AG09319 (cell line): ENCODE data around the gene GLRX.
"Not testable (repeated sequence)": the region's sequence is repeated elsewhere in the genome, so short reads cannot be mapped to it uniquely, and the experiment has no call there.

Experiments
- DNase-seq: peaks from one replicate; pipeline ENCODE4 v3.0.0-alpha.2; 2010; ENCODE audit warnings: low read depth; ENCODE audit errors: extremely low read depth
- CTCF ChIP-seq: IDR thresholded peaks from 2 replicates; pipeline ENCODE4 v1.5.1; 2011; ENCODE audit warnings: low read depth, mild to moderate bottlenecking, inconsistent platforms, low read length, moderate library complexity

The GLRX gene

GRCh38 chr5:95821110-95822021 is 1.2 kb downstream of the GLRX start:
- TF ChIP-seq CTCF = no peak
- DNase-seq = no peak

DNA sequence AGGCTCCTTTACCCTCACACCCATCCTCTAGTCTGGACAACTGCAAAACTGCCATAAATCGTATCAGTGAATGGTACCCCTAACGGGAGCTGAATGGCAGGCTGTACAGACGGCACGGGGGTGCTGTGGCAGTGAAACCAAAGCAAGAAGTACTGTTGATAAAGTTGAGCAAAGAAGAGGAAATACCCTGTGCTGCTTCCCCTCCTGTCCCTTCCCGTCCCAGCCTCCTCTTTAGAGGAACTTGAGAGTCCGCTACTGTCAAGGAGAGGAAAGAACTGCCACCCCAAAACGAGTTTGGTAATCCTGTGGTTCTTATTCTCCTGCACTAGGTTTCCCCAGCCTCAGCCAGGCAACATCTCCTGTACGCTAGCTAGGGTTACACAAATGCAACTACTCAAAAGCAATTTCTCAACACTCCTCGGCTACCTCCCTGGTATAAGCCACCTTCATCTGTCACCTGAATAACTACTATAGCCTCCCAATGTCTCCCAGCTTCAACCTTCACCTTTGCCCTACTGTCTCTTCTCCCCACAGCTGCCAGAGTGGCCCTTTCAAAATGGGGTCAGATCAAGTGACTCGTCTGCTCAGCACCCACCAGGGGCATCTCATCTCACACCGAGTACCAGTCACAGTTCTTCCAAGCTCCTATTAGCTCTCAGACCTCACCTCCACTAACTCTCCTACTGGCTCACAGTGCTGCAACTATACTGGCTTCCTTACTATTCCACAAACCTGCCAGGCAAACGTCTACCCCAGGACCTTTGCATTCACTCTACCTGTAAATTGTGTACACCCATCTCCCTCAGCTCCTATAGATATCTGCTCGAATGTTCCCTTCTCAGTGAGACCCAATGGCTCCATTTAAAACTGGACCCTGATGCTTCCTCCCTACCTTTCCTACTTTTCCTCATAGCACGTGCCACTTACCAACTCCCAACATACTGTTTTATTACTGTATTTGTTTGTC is 4.1 kb downstream of the GLRX start:
- no peak for TF ChIP-seq CTCF

DNA sequence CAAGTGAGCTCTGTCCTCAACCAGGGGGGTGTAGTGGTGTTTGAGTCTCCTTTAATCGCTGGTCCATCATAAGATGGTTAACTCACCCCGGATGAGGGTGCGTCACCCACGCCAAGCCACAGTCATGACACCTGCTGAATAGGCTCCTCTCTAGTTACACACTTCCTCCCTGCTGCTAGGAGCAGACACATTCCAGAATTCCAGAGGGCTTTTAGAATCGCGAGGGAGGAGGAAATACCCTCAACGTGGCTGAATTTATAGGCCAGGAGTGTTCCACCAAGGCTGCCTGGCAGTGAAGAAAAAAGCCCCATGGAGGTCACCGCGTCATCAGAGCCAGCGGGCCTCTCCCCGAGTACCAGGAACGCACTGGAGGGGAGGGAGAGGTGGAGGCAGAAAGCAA is 5.1 kb downstream of the GLRX start:
- DNase-seq = no peak
- TF ChIP-seq CTCF = no peak

More for the DNA sequence above, 4.1 kb downstream of the GLRX start:
- DNase-seq = no peak

- no peak for TF ChIP-seq CTCF
- DNase-seq = no peak
Measured at GRCh38 chr5:95816776-95817175, 5.8 kb downstream of the GLRX start.

DNA sequence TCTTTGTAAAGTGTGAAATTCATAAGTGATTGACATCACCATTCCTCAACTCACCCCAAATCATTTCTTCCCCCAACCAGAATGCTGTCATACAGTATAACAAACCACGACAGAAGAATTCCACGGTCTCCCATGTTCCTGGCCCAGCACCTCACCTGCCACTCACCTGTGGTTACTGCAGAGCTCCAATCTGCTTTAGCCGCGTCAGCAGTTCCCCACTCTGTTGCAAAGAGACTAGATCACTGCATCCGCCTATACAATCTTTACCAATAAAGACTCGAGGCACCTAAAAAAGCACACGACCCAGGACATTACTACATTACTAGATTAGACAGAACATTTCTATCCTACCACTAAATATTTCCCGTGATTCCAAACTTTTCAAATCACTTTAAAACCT is 6.2 kb downstream of the GLRX start:
- TF ChIP-seq CTCF = no peak
- no peak for DNase-seq

- TF ChIP-seq CTCF = no peak
- no peak for DNase-seq
Measured at GRCh38 chr5:95815155-95815729, 7.3 kb downstream of the GLRX start.

DNA sequence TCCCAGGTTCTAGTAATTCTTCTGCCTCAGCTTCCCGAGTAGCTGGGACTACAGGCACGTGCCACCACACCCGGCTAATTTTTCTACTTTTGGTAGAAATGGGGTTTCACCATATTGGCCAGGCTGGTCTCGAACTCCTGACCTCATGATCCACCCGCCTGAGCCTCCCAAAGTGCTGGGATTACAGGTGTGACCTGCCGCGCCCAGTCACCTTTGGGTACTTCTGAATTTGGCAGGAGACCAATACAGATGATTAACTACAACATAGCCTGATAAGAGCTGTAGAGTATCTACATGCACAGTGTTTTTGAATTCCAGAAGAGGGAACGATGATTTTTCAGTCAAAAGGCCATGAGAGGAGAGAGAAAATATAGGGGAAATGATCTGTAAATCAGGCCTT is 9.5 kb downstream of the GLRX start:
- DNase-seq = not testable (repeated sequence)
